Measurements from ENCODE around the gene SIGLEC7. TPM values are rescaled to one million over a fixed set of nuclear protein-coding genes. Genes with fewer than 3 reads are reported as not detected.

The SIGLEC7 gene
- total RNA-seq, 6 experiments from 2014 or later, result 2.4 to 7.3 (median 3.9) TPM

- Histone ChIP-seq H3K27me3 (no peaks in the 10 kb centered on the region), H3K36me3 (no peaks in the 10 kb centered on the region), H3K4me1 (no peaks in the 10 kb centered on the region), H3K27ac (no peak overlapping the region), H3K9me3 (no peaks in the 10 kb centered on the region), H3K4me3 (no peak overlapping the region)
- intact Hi-C loops (cut with DNase I), result no loop called here
- ATAC-seq, result no peak
- TF ChIP-seq POLR2A (IDR thresholded peaks at IDR 0.05), result no peak
- TF ChIP-seq, protein P1, sequence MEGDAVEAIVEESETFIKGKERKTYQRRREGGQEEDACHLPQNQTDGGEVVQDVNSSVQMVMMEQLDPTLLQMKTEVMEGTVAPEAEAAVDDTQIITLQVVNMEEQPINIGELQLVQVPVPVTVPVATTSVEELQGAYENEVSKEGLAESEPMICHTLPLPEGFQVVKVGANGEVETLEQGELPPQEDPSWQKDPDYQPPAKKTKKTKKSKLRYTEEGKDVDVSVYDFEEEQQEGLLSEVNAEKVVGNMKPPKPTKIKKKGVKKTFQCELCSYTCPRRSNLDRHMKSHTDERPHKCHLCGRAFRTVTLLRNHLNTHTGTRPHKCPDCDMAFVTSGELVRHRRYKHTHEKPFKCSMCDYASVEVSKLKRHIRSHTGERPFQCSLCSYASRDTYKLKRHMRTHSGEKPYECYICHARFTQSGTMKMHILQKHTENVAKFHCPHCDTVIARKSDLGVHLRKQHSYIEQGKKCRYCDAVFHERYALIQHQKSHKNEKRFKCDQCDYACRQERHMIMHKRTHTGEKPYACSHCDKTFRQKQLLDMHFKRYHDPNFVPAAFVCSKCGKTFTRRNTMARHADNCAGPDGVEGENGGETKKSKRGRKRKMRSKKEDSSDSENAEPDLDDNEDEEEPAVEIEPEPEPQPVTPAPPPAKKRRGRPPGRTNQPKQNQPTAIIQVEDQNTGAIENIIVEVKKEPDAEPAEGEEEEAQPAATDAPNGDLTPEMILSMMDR (IDR thresholded peaks at IDR 0.05), result no peak
- no peak for DNase-seq
- 63% methylated on average over 1 of the region's 9 CpGs for WGBS (ENCODE audit: insufficient coverage, low coverage, low lambda C conversion rate, missing lambda C conversion rate)
Measured at GRCh38 chr19:51195316-51195586, 53.1 kb downstream of the SIGLEC7 start.

- no peaks in the 10 kb centered on the region for H3K9me3 ChIP-seq
- H3K36me3 ChIP-seq, result no peaks in the 10 kb centered on the region
- DNase-seq (no peak), ATAC-seq (no peak)
- H3K27ac ChIP-seq, result no peak overlapping the region
- TF ChIP-seq, protein P1 (IDR thresholded peaks at IDR 0.05), result no peak
- no peak for TF ChIP-seq POLR2A (IDR thresholded peaks at IDR 0.05)
- H3K4me1 ChIP-seq, result no peaks in the 10 kb centered on the region
- no peaks in the 10 kb centered on the region for H3K27me3 ChIP-seq
- no peak overlapping the region for H3K4me3 ChIP-seq
- intact Hi-C loops (cut with DNase I), result no loop called here
- WGBS (ENCODE audit: insufficient coverage, low coverage, low lambda C conversion rate, missing lambda C conversion rate), result no CpG with 5 or more reads among the region's 10 CpGs
Measured at GRCh38 chr19:51195616-51196015, 53.5 kb downstream of the SIGLEC7 start.

DNA sequence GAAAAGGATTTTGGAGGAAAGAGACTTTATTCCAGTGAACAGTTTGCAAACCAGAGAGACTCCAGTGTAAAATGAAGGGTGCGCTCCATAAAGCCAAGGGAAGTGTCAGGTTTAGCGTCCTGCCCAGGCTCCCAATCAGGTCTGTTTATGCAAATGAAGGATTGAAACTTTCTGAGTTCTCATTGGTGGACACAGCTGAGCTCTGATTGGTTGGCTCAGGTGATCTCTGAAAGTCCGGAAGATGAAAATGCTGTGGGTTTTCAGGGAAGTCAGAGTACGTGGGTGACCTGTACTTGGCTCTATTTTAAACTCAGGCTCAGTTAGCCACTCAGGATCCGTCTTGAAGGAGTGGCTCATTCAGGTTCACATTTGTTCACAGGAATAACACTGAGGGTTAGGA, 54.1 kb downstream of the SIGLEC7 start:
- ATAC-seq (no peak), DNase-seq (no peak)
- Histone ChIP-seq H3K36me3 (no peaks in the 10 kb centered on the region), H3K9me3 (no peaks in the 10 kb centered on the region), H3K4me1 (no peaks in the 10 kb centered on the region), H3K27me3 (no peaks in the 10 kb centered on the region), H3K27ac (no peak overlapping the region), H3K4me3 (no peak overlapping the region)
- TF ChIP-seq, protein P1 (IDR thresholded peaks at IDR 0.05), result no peak
- no peak for TF ChIP-seq POLR2A (IDR thresholded peaks at IDR 0.05)
- 44% methylated on average over 4 of the region's 5 CpGs for WGBS (ENCODE audit: insufficient coverage, low coverage, low lambda C conversion rate, missing lambda C conversion rate)
- intact Hi-C loops (cut with DNase I), result no loop called here

DNA sequence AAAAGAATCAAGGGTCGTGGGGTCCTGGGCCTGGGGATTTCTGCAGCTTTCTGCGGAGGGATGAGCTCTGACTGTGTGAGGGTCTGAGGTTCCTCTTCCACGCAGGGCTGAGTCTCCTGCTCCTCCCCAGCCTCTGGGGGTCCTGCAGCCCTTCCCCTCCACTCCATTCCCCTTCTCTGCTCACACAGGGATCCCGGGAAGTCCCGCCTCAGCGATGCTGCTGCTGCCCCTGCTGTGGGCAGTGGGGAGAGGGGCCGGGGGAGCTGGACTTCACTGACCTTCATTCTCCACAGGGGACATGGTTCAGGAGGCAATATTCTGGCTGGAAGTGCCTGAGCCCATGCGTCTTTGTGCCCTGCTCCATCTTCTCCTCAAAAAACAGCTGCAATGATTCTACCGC, 56.5 kb downstream of the SIGLEC7 start:
- ATAC-seq (no peak), DNase-seq (no peak)
- H3K27me3 ChIP-seq, result no peaks in the 10 kb centered on the region
- no peaks in the 10 kb centered on the region for H3K9me3 ChIP-seq
- H3K4me3 ChIP-seq, result no peak overlapping the region
- no peak for TF ChIP-seq POLR2A (IDR thresholded peaks at IDR 0.05)
- TF ChIP-seq, protein P1 (IDR thresholded peaks at IDR 0.05), result no peak
- H3K27ac ChIP-seq, result no peak overlapping the region
- no CpG with 5 or more reads among the region's 9 CpGs for WGBS (ENCODE audit: insufficient coverage, low coverage, low lambda C conversion rate, missing lambda C conversion rate)
- no peaks in the 10 kb centered on the region for H3K4me1 ChIP-seq
- intact Hi-C loops (cut with DNase I), result no loop called here
- H3K36me3 ChIP-seq, result no peaks in the 10 kb centered on the region

DNA sequence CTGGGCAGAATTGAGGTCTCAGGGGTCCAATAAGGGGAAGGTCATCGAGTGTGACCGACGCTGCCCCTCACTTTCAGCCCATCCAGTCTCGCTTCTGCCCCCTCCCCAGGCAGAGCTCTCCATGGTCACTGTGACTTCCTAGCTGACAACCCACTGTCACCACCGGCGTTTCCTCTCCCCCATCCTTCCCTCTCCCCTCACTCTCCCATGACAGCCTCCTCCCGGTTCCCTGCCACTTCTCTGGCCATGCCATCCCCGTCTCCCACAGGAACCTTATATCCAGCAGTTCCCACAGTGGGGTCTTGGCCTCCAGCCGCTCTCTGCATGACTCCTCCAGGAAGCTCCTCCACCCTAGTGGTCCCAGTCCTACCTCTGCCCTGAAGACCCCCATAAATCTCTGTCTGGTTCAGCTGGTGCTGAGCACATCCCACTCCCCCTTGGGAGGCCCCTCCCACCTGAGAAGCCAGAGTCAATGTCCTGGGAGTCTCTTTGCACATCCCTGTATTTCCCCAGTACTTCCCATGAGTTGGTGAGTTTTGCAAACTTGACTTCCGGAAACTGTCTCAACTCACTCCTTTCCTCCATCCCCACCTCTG, 58.1 kb downstream of the SIGLEC7 start:
- DNase-seq (no peak), ATAC-seq (no peak)
- TF ChIP-seq, protein P1 (IDR thresholded peaks at IDR 0.05), result no peak
- no peak for TF ChIP-seq POLR2A (IDR thresholded peaks at IDR 0.05)
- Histone ChIP-seq H3K27ac (no peak overlapping the region), H3K4me1 (no peaks in the 10 kb centered on the region), H3K9me3 (no peaks in the 10 kb centered on the region), H3K4me3 (no peak overlapping the region), H3K27me3 (no peaks in the 10 kb centered on the region), H3K36me3 (no peaks in the 10 kb centered on the region)
- 47% methylated on average over 6 of the region's 10 CpGs for WGBS (ENCODE audit: insufficient coverage, low coverage, low lambda C conversion rate, missing lambda C conversion rate)
- intact Hi-C loops (cut with DNase I), result no loop called here
